Measurements from ENCODE around the gene FGD2.

The FGD2 gene
- total RNA-seq = 0.84 to 1.7 reads per million in 2 donors

GRCh38 chr6:37005061-37005810, at the start of gene FGD2:
FGD2 (plus strand) TSS chr6:37005655; CDS start chr6:37005818, 163 bp downstream.
- DNase-seq = no peak

GRCh38 chr6:36955671-36956445, 49.6 kb upstream of the FGD2 start:
- no peak for DNase-seq

GRCh38 chr6:36956446-36956820, 49.0 kb upstream of the FGD2 start:
- DNase-seq = no peak

GRCh38 chr6:36957773-36958271, 47.6 kb upstream of the FGD2 start:
- DNase-seq = no peak

GRCh38 chr6:36958775-36959554, 46.5 kb upstream of the FGD2 start:
- DNase-seq = no peak

- no peak for DNase-seq
Observed at GRCh38 chr6:36959555-36960250, 45.8 kb upstream of the FGD2 start.

GRCh38 chr6:36961441-36962435, 43.7 kb upstream of the FGD2 start:
- no peak for DNase-seq

GRCh38 chr6:36962874-36963273, 42.6 kb upstream of the FGD2 start:
- peak; percentile 79 for DNase-seq

GRCh38 chr6:36963451-36964290, 41.8 kb upstream of the FGD2 start:
- DNase-seq = peak; percentile 30

- no peak for DNase-seq
Observed at GRCh38 chr6:36964349-36964748, 41.1 kb upstream of the FGD2 start.

- no peak for DNase-seq
Observed at GRCh38 chr6:36964908-36965307, 40.5 kb upstream of the FGD2 start.

GRCh38 chr6:36967301-36967700, 38.2 kb upstream of the FGD2 start:
- DNase-seq = no peak

- no peak for DNase-seq
Observed at GRCh38 chr6:36967757-36968156, 37.7 kb upstream of the FGD2 start.

GRCh38 chr6:36968266-36968977, 37.0 kb upstream of the FGD2 start:
- DNase-seq = no peak

- DNase-seq = no peak
Observed at GRCh38 chr6:36969240-36969691, 36.2 kb upstream of the FGD2 start.

GRCh38 chr6:36969988-36970891, 35.2 kb upstream of the FGD2 start:
- DNase-seq = no peak

GRCh38 chr6:36970892-36971842, 34.3 kb upstream of the FGD2 start:
- no peak for DNase-seq

Measured in T-helper 9 cell (primary cell).